ENCODE measurements around the gene PRDM9.
"Not testable (repeated sequence)": the region's sequence is repeated elsewhere in the genome, so short reads cannot be mapped to it uniquely, and the experiment has no call there.

Gene PRDM9

GRCh38 chr5:23525751-23526150 is 18.3 kb downstream of the PRDM9 start:
- H3K4me3 ChIP-seq (ENCODE audit: low read depth, low read length) = no peak overlapping the region
- DNase-seq (ENCODE audit: low read depth) = no peak

GRCh38 chr5:23526616-23527015 is 19.2 kb downstream of the PRDM9 start:
- H3K4me3 ChIP-seq (ENCODE audit: low read depth, low read length); DNase-seq (ENCODE audit: low read depth): not testable (repeated sequence)

- H3K4me3 ChIP-seq (ENCODE audit: low read depth, low read length) = not testable (repeated sequence)
Observed at GRCh38 chr5:23527216-23527920, 20.0 kb downstream of the PRDM9 start.

GRCh38 chr5:23528677-23529076 is 21.3 kb downstream of the PRDM9 start:
- no peak for DNase-seq (ENCODE audit: low read depth)
- H3K4me3 ChIP-seq (ENCODE audit: low read depth, low read length) = no peak overlapping the region

More at GRCh38 chr5:23527216-23527920, 20.0 kb downstream of the PRDM9 start:
- not testable (repeated sequence) for DNase-seq (ENCODE audit: low read depth)

- no peak for DNase-seq (ENCODE audit: low read depth)
- H3K4me3 ChIP-seq (ENCODE audit: low read depth, low read length) = no peak overlapping the region
Observed at GRCh38 chr5:23530571-23530970, 23.2 kb downstream of the PRDM9 start.

GRCh38 chr5:23571059-23571458 is 63.6 kb downstream of the PRDM9 start:
- no peak overlapping the region for H3K4me3 ChIP-seq (ENCODE audit: low read depth, low read length)
- no peak for DNase-seq (ENCODE audit: low read depth)
